Endothelial cell of umbilical vein (primary cell): ENCODE results near the gene SIX4. TPM values are rescaled to one million over a fixed set of nuclear protein-coding genes. Genes with fewer than 3 reads are reported as not detected.

Experiments
- Bru-seq: library from RNA; stranded (reverse); fragments of 400-500 nt; gene quantifications from one replicate; lab custom pipeline; 2021; lab: Mats Ljungman, UMichigan
- BruChase-seq, 2 experiments: library from RNA; stranded (reverse); fragments of 400-500 nt; gene quantifications; one replicate each; lab custom pipeline; 2021; lab: Mats Ljungman, UMichigan
- BruUV-seq: library from RNA; stranded (reverse); fragments of 400-500 nt; replicated peaks from 2 replicates; lab custom pipeline; 2021; lab: Mats Ljungman, UMichigan
- CTCF ChIA-PET: fragments of 300-600, 350-600 bp; sonication (Branson Sonifier 250); formaldehyde crosslinking; loops from one replicate; lab custom pipeline; 2021; ENCODE audit warnings: antibody characterized with exemption, inconsistent platforms; lab: Charles Lee
- POLR2A ChIA-PET: fragments of 300-600, 350-600 bp; sonication (Branson Sonifier 250); formaldehyde crosslinking; loops from one replicate; lab custom pipeline; 2021; ENCODE audit warnings: antibody characterized with exemption, inconsistent platforms; lab: Charles Lee
- DNase-seq: peaks from one replicate; pipeline ENCODE4 v3.0.0-alpha.2; 2011; ENCODE audit warnings: low read depth, low spot score
- FAIRE-seq: peaks from 2 replicates; lab custom pipeline; 2011; peaks lifted over from hg19 to GRCh38; lab: Jason Lieb, UNC
- H2AFZ ChIP-seq: 2 replicates; pipeline ENCODE4 v1.6.0; 2012; ENCODE audit warnings: low read depth, low read length, control low read depth, inconsistent platforms
- H3K27ac ChIP-seq: 2 replicates; pipeline ENCODE4 v1.5.1; 2011; ENCODE audit warnings: low read depth, mild to moderate bottlenecking, control low read depth, low read length, moderate library complexity; ENCODE audit not compliant: insufficient read depth
- H3K27me3 ChIP-seq, 2 experiments: 2 replicates each; pipeline versions ENCODE4 v1.6.0 to v1.6.1; 2011; ENCODE audit warnings: low read length in 2 of 2, mixed read lengths in 1 of 2; ENCODE audit not compliant: control insufficient read depth in 2 of 2, insufficient read depth in 2 of 2
- H3K36me3 ChIP-seq, 2 experiments: 2 replicates in 1 of 2; 3 replicates in 1 of 2; pipeline ENCODE4 v1.5.1; 2011; ENCODE audit warnings: low read length in 2 of 2, mild to moderate bottlenecking in 1 of 2, moderate library complexity in 1 of 2; ENCODE audit not compliant: control insufficient read depth in 2 of 2, insufficient read depth in 2 of 2; ENCODE audit errors: extremely low read depth in 1 of 2
- H3K4me1 ChIP-seq: 3 replicates; pipeline ENCODE4 v1.5.1; 2011; ENCODE audit warnings: mild to moderate bottlenecking, low read length; ENCODE audit not compliant: control insufficient read depth, insufficient read depth; ENCODE audit errors: extremely low read depth
- H3K4me2 ChIP-seq: 2 replicates; pipeline ENCODE4 v1.6.1; 2011; ENCODE audit warnings: low read length, control low read depth, mixed read lengths; ENCODE audit not compliant: insufficient read depth
- H3K4me3 ChIP-seq, 3 experiments: fragments of 200-600 bp in 1 of 3; sonication (generic), shearing (Covaris generic) in 1 of 3; replicated peaks in 1 of 3; 2 replicates each; pipeline ENCODE4 v1.5.1; 2011 to 2016; ENCODE audit warnings: control low read depth in 3 of 3, low read length in 3 of 3, mild to moderate bottlenecking in 2 of 3, inconsistent platforms in 1 of 3, low read depth in 1 of 3, moderate library complexity in 1 of 3; ENCODE audit not compliant: insufficient read depth in 1 of 3
- H3K79me2 ChIP-seq: 2 replicates; pipeline ENCODE4 v1.6.0; 2012; ENCODE audit warnings: low read length, inconsistent platforms; ENCODE audit not compliant: control insufficient read depth, insufficient read depth
- H3K9ac ChIP-seq: replicated peaks from 2 replicates; pipeline ENCODE3; 2011; ENCODE audit warnings: low read length, control low read depth; ENCODE audit not compliant: insufficient read depth; ENCODE audit errors: extremely low read depth
- H3K9me1 ChIP-seq: replicated peaks from 3 replicates; pipeline ENCODE4 v1.6.0; 2011; ENCODE audit warnings: mild to moderate bottlenecking, low read length; ENCODE audit not compliant: control insufficient read depth, insufficient read depth; ENCODE audit errors: extremely low read depth
- H3K9me3 ChIP-seq: replicated peaks from 2 replicates; pipeline ENCODE4 v1.5.1; 2012; ENCODE audit warnings: low read length, inconsistent platforms; ENCODE audit not compliant: control insufficient read depth, insufficient read depth
- H4K20me1 ChIP-seq: replicated peaks from 2 replicates; pipeline ENCODE3; 2011; ENCODE audit warnings: mild to moderate bottlenecking, low read length; ENCODE audit not compliant: control insufficient read depth, insufficient read depth; ENCODE audit errors: extremely low read depth
- CTCF ChIP-seq, 2 donors: IDR thresholded peaks; 1 replicate in 1 of 2; 2 replicates in 1 of 2; pipeline ENCODE4 v1.5.1; 2011; ENCODE audit warnings: low read length in 2 of 2, mild to moderate bottlenecking in 2 of 2, moderate library complexity in 2 of 2, control low read depth in 1 of 2, inconsistent platforms in 1 of 2, low read depth in 1 of 2; ENCODE audit not compliant: insufficient read depth in 1 of 2; ENCODE audit errors: extremely low read depth in 1 of 2
- EZH2 ChIP-seq: IDR thresholded peaks from 2 replicates; pipeline ENCODE4 v1.6.1; 2012; ENCODE audit warnings: borderline replicate concordance, low read depth, mild to moderate bottlenecking, moderate library complexity, low read length, inconsistent platforms; ENCODE audit not compliant: severe bottlenecking
- FOS ChIP-seq: IDR thresholded peaks from 2 replicates; pipeline ENCODE4 v1.6.1; 2011; ENCODE audit warnings: mild to moderate bottlenecking, low read length, moderate library complexity, borderline replicate concordance; ENCODE audit not compliant: insufficient read depth
- GATA2 ChIP-seq: IDR thresholded peaks from 2 replicates; pipeline ENCODE4 v1.7.0; 2011; ENCODE audit warnings: low read depth, mild to moderate bottlenecking, moderate library complexity, mixed read lengths, low read length; ENCODE audit not compliant: insufficient read length, insufficient read depth
- JUN ChIP-seq: IDR thresholded peaks from 2 replicates; pipeline ENCODE4 v1.6.1; 2011; ENCODE audit warnings: borderline replicate concordance, low read depth; ENCODE audit not compliant: insufficient read length, insufficient read depth
- MAX ChIP-seq: IDR thresholded peaks from 2 replicates; pipeline ENCODE4 v1.6.1; 2011; ENCODE audit not compliant: insufficient read depth, insufficient read length
- MYC ChIP-seq: IDR thresholded peaks from one replicate; pipeline ENCODE4 v1.6.1; 2011; ENCODE audit warnings: mild to moderate bottlenecking, low read depth, low read length
- POLR2A ChIP-seq: IDR thresholded peaks from 2 replicates; pipeline ENCODE4 v1.6.1; 2012; ENCODE audit warnings: low read depth, mild to moderate bottlenecking, control low read depth, low read length
- POLR2AphosphoS5 ChIP-seq: IDR thresholded peaks from 2 replicates; pipeline ENCODE4 v1.6.1; 2012; ENCODE audit warnings: low read depth, mild to moderate bottlenecking, control low read depth, low read length, moderate library complexity; ENCODE audit not compliant: insufficient read depth
- dilution Hi-C: fragments of 300-500 bp; cut with MboI; formaldehyde crosslinking; loops from one replicate; pipeline ENCODE4 v1.15.0; 2019; ENCODE audit warnings: low sequenced_read_pairs; ENCODE audit not compliant: extremely low pct_ligation_motif_present
- intact Hi-C: fragments of 100-400 bp; cut with micrococcal nuclease; formaldehyde crosslinking; loops from one replicate; pipeline ENCODE4 v1.10.0; 2022
- long read RNA-seq: library from polyadenylated mRNA; stranded (forward); transcript quantifications from one replicate; pipeline ENCODE4 v2.0.0, GENCODE V29; 2021
- polyA minus RNA-seq, 3 experiments: library from RNA; depleted of rRNA, polyadenylated mRNA; stranded (reverse); fragments of >200 nt; gene quantifications; 1 replicate in 1 of 3; 2 replicates in 2 of 3; pipeline ENCODE4 v1.2.3, GENCODE V29; 2011
- polyA plus RNA-seq, 4 experiments: library from polyadenylated mRNA; depleted of rRNA in 3 of 4; stranded (reverse) in 3 of 4; unstranded in 1 of 4; fragments of >200 nt; gene quantifications; 2 replicates each; pipeline versions ENCODE4 v1.2.1 to v1.2.3, GENCODE V29; 2011 to 2012; ENCODE audit warnings: missing spikeins in 1 of 4
- total RNA-seq: library from RNA; stranded (reverse); gene quantifications from 2 replicates; pipeline ENCODE4 v1.2.3, GENCODE V29; 2021

SIX4 gene
- total RNA-seq (4.7 and 7.5 TPM in 2 replicates), polyA plus RNA-seq (1.8 and 2.1 TPM in 2 replicates), polyA minus RNA-seq (5.5 and 9.0 TPM in 2 replicates), Bru-seq, nascent RNA (percentile 64 among the genes with signal in this experiment), BruChase-seq, experiment 1, labeled RNA remaining after a 6-hour chase (percentile 52 among the genes with signal in this experiment), BruChase-seq, experiment 2, labeled RNA remaining after a 2-hour chase (percentile 78 among the genes with signal in this experiment)
- polyA plus RNA-seq (2011; cell fraction: cytosol; rRNA removed), result 1.6 and 2.1 TPM in 2 replicates
- polyA plus RNA-seq (2011; cell fraction: nucleus; rRNA removed), result 2.6 and 2.9 TPM in 2 replicates
- 2.0 and 2.1 TPM in 2 replicates for polyA plus RNA-seq (2012)
- polyA minus RNA-seq (2011; cell fraction: cytosol; rRNA and poly(A)+ RNA removed), result 7.1 TPM
- polyA minus RNA-seq (2011; cell fraction: nucleus; rRNA and poly(A)+ RNA removed), result 2.7 and 5.0 TPM in 2 replicates
- long read RNA-seq, full-length matches to known transcripts, result 2 of 5 reads
- long read RNA-seq, partial matches to known transcripts, result 1 of 5 reads
- long read RNA-seq, other reads (novel, unspliced or antisense), result 2 of 5 reads

GRCh38 chr14:60723907-60724618 lies at the start of gene SIX4:
Gene SIX4 (minus strand): TSS chr14:60724351. CDS start chr14:60724074, 277 bp downstream.
- intact Hi-C loops, result loop anchor here (1.0 to 5.0 kb wide), 7 partner anchors 10 to 477 kb away; partner anchors contain the start of genes MNAT1 and PPM1A
- Histone ChIP-seq H3K9ac (peak within 1 kb of the TSS; percentile 83), H4K20me1 (peaks cover 2% of the 10 kb centered on the region), H3K36me3 (peaks cover 0 to 4% of the 10 kb centered on the region in 2 experiments), H3K4me2 (peak within 1 kb of the TSS; percentile 80), H3K27me3 (peaks cover 8 to 15% of the 10 kb centered on the region in 2 experiments), H3K4me3 (peak within 1 kb of the TSS; percentile 81 to 94 (median 86)), H3K4me1 (peaks cover 8% of the 10 kb centered on the region), H2AFZ (peak within 1 kb of the TSS; percentile 97), H3K27ac (peak within 1 kb of the TSS; percentile 57), H3K9me3 (no peaks in the 10 kb centered on the region), H3K9me1 (no peaks in the 10 kb centered on the region), H3K79me2 (peaks cover 2% of the 10 kb centered on the region)
- DNase-seq, result peak; percentile 85
- CTCF ChIA-PET, result interaction anchor here (0.8 to 3.8 kb wide), 6 partner anchors 8 to 257 kb away, joined by 4 to 15 read pairs (median 9); partner anchors contain the start of genes SLC38A6 and TRMT5
- POLR2A ChIA-PET, result interaction anchor here (0.9 to 1.5 kb wide), 3 partner anchors 10 to 257 kb away, joined by 3 to 4 read pairs (median 4); partner anchors contain the start of genes SLC38A6 and TRMT5
- BruUV-seq, result no TSS peak
- dilution Hi-C loops, result no loop called here
- peak; percentile 75 for TF ChIP-seq POLR2A
- TF ChIP-seq FOS, result no peak
- TF ChIP-seq POLR2AphosphoS5, result no peak
- TF ChIP-seq EZH2, result no peak
- TF ChIP-seq CTCF (IDR thresholded peaks at IDR 0.05; ENCODE audit: extremely low read depth in 1 of 2, insufficient read depth in 1 of 2, low read depth in 1 of 2, low read length in 2 of 2), result no peak
- TF ChIP-seq MAX, result no peak
- TF ChIP-seq MYC, result peak; percentile 12
- no peak for TF ChIP-seq JUN
- TF ChIP-seq GATA2, result no peak
- FAIRE-seq, result peak; percentile 96
